Duodenal mucosa (tissue), 2 donors: ENCODE data around the gene PLOD1.

Experiments used
- H3K27ac ChIP-seq: one replicate; pipeline ENCODE4 v1.7.0; 2013; ENCODE audit warnings: low read depth, low read length
- H3K27me3 ChIP-seq, 2 donors: one replicate each; pipeline ENCODE4 v1.7.0; 2013; ENCODE audit warnings: low read length in 2 of 2, control low read depth in 1 of 2; ENCODE audit not compliant: insufficient read depth in 2 of 2, control insufficient read depth in 1 of 2
- H3K36me3 ChIP-seq, 2 donors: one replicate each; pipeline ENCODE4 v1.7.0; 2013; ENCODE audit warnings: low read length in 2 of 2, control low read depth in 1 of 2; ENCODE audit not compliant: insufficient read depth in 2 of 2, control insufficient read depth in 1 of 2
- H3K4me1 ChIP-seq, 2 donors: one replicate each; pipeline ENCODE4 v1.7.0; 2013; ENCODE audit warnings: low read length in 2 of 2, control low read depth in 1 of 2; ENCODE audit not compliant: insufficient read depth in 2 of 2, control insufficient read depth in 1 of 2
- H3K4me3 ChIP-seq, 2 donors: one replicate each; pipeline ENCODE4 v1.7.0; 2013; ENCODE audit warnings: low read length in 2 of 2, low read depth in 1 of 2
- H3K9ac ChIP-seq, 2 donors: one replicate each; pipeline ENCODE4 v1.7.0; 2013; ENCODE audit warnings: low read length in 2 of 2, low read depth in 1 of 2
- H3K9me3 ChIP-seq, 2 donors: one replicate each; pipeline ENCODE4 v1.7.0; 2013; ENCODE audit warnings: low read length in 2 of 2, control low read depth in 1 of 2; ENCODE audit not compliant: control insufficient read depth in 1 of 2

PLOD1 gene

GRCh38 chr1:11952455-11953109, 18.1 kb downstream of the PLOD1 start:
- Histone ChIP-seq H3K9me3 (no peaks in the 10 kb centered on the region), H3K4me3 (no peak overlapping the region), H3K27ac (no peak overlapping the region), H3K9ac (no peak overlapping the region), H3K27me3 (no peaks in the 10 kb centered on the region), H3K36me3 (peaks cover 0 to 48% of the 10 kb centered on the region in 2 donors), H3K4me1 (no peaks in the 10 kb centered on the region)

- Histone ChIP-seq H3K9ac (no peak overlapping the region), H3K27me3 (no peaks in the 10 kb centered on the region), H3K4me1 (peaks cover under 1 to 2% of the 10 kb centered on the region in 2 donors), H3K36me3 (peaks cover 4 to 48% of the 10 kb centered on the region in 2 donors), H3K27ac (no peak overlapping the region), H3K9me3 (no peaks in the 10 kb centered on the region), H3K4me3 (no peak overlapping the region)
Measured at GRCh38 chr1:11955221-11955620, 20.7 kb downstream of the PLOD1 start.

GRCh38 chr1:11957398-11957797, 22.9 kb downstream of the PLOD1 start:
- Histone ChIP-seq H3K4me3 (no peak overlapping the region), H3K36me3 (peaks cover 4 to 33% of the 10 kb centered on the region in 2 donors), H3K9ac (no peak overlapping the region), H3K27me3 (no peaks in the 10 kb centered on the region), H3K9me3 (no peaks in the 10 kb centered on the region), H3K4me1 (peaks cover 7 to 16% of the 10 kb centered on the region in 2 donors), H3K27ac (no peak overlapping the region)

GRCh38 chr1:11957897-11958296, 23.4 kb downstream of the PLOD1 start:
- Histone ChIP-seq H3K4me3 (no peak overlapping the region), H3K36me3 (peaks cover 4 to 28% of the 10 kb centered on the region in 2 donors), H3K4me1 (peaks cover 7 to 16% of the 10 kb centered on the region in 2 donors), H3K27me3 (no peaks in the 10 kb centered on the region), H3K27ac (no peak overlapping the region), H3K9ac (no peak overlapping the region), H3K9me3 (no peaks in the 10 kb centered on the region)

- Histone ChIP-seq H3K4me3 (no peak overlapping the region), H3K27me3 (no peaks in the 10 kb centered on the region), H3K4me1 (peaks cover 7 to 16% of the 10 kb centered on the region in 2 donors), H3K9me3 (no peaks in the 10 kb centered on the region), H3K9ac (no peak overlapping the region), H3K36me3 (peaks cover 16 to 42% of the 10 kb centered on the region in 2 donors), H3K27ac (no peak overlapping the region)
Measured at GRCh38 chr1:11960276-11960675, 25.8 kb downstream of the PLOD1 start.

GRCh38 chr1:11960715-11961114, 26.2 kb downstream of the PLOD1 start:
- H3K4me3 ChIP-seq, result no peak overlapping the region
- no peak overlapping the region for H3K9ac ChIP-seq

GRCh38 chr1:11961230-11961629, 26.7 kb downstream of the PLOD1 start:
- H3K9me3 ChIP-seq, result no peaks in the 10 kb centered on the region
- peaks cover 7 to 16% of the 10 kb centered on the region in 2 donors for H3K4me1 ChIP-seq
- H3K27me3 ChIP-seq, result no peaks in the 10 kb centered on the region
- no peak overlapping the region for H3K4me3 ChIP-seq
- H3K27ac ChIP-seq, result no peak overlapping the region
- H3K9ac ChIP-seq, result no peak overlapping the region
- peaks cover 16 to 50% of the 10 kb centered on the region in 2 donors for H3K36me3 ChIP-seq

More at GRCh38 chr1:11960715-11961114, 26.2 kb downstream of the PLOD1 start:
- no peak overlapping the region for H3K27ac ChIP-seq
- no peaks in the 10 kb centered on the region for H3K9me3 ChIP-seq
- peaks cover 16 to 46% of the 10 kb centered on the region in 2 donors for H3K36me3 ChIP-seq
- H3K27me3 ChIP-seq, result no peaks in the 10 kb centered on the region
- peaks cover 7 to 16% of the 10 kb centered on the region in 2 donors for H3K4me1 ChIP-seq

- H3K27me3 ChIP-seq, result no peaks in the 10 kb centered on the region
- no peak overlapping the region for H3K4me3 ChIP-seq
- no peak overlapping the region for H3K27ac ChIP-seq
- peaks cover 7 to 16% of the 10 kb centered on the region in 2 donors for H3K4me1 ChIP-seq
- H3K36me3 ChIP-seq, result peaks cover 12 to 31% of the 10 kb centered on the region in 2 donors
- no peaks in the 10 kb centered on the region for H3K9me3 ChIP-seq
- H3K9ac ChIP-seq, result no peak overlapping the region
Measured at GRCh38 chr1:11963622-11964021, 29.1 kb downstream of the PLOD1 start.

DNA sequence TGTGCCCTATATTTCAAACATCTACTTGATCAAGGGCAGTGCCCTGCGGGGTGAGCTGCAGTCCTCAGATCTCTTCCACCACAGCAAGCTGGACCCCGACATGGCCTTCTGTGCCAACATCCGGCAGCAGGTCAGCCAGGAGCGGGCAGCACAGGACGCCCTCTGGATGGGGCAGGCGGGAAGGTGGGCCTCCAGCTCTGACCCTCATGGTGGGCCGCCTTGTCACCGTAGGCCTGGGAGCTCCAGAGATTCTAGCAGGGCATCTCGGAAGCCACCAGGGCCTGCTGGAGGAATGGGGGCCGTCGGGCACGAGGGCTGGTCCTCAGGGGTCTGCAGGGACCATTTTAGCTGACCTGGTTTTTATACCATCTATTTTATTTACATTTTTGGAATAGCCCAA, 30.1 kb downstream of the PLOD1 start:
- Histone ChIP-seq H3K36me3 (peaks cover 11 to 30% of the 10 kb centered on the region in 2 donors), H3K4me1 (peaks cover 7 to 16% of the 10 kb centered on the region in 2 donors), H3K27ac (no peak overlapping the region), H3K27me3 (no peaks in the 10 kb centered on the region), H3K9ac (no peak overlapping the region), H3K4me3 (no peak overlapping the region), H3K9me3 (no peaks in the 10 kb centered on the region)

DNA sequence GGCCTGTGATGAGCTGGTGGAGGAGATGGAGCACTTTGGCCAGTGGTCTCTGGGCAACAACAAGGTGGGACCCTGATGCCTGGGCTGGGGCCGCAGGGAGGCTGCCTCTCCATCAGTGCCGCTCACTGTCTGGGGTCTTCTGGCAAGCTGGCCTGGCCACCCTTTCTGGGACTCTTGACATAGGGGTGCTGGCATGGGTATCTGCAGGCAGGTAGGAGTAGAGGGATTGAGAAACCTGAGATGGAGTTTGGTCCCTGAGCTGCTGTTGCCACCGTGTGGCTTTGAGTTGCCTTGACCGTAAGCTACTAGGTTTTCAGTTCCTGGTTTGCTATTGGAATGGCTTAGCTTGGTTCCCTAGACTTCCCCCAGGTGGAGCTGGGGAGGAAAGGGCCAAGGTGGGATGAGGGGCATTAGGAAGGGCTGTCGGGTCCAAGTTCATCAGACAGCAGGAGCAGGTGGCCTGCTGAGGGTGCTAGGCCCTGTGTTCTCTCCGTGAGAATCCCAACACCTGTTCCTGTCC, 32.6 kb downstream of the PLOD1 start:
- H3K9me3 ChIP-seq, result no peaks in the 10 kb centered on the region
- no peaks in the 10 kb centered on the region for H3K27me3 ChIP-seq
- peaks cover 11 to 30% of the 10 kb centered on the region in 2 donors for H3K36me3 ChIP-seq
- H3K27ac ChIP-seq, result no peak overlapping the region
- H3K4me3 ChIP-seq, result no peak overlapping the region
- H3K4me1 ChIP-seq, result no peaks in the 10 kb centered on the region
- no peak overlapping the region for H3K9ac ChIP-seq
